ENCODE measurements around the gene TAF5L. TPM values are rescaled to one million over a fixed set of nuclear protein-coding genes. Genes with fewer than 3 reads are reported as not detected.
A peak's percentile ranks its signal among the peaks of the same experiment; 100 is the strongest.

TAF5L gene
- 9.0 TPM for total RNA-seq
- long read RNA-seq, full-length matches to known transcripts, result 3 of 5 reads
- long read RNA-seq, partial matches to known transcripts, result 0 of 5 reads
- long read RNA-seq, other reads (novel, unspliced or antisense), result 2 of 5 reads

GRCh38 chr1:229625915-229626831 lies at the start of gene TAF5L, which contains the start of gene URB2:
Gene TAF5L, minus strand, starts transcription at chr1:229626122. Its CDS starts 11,640 bp downstream, at chr1:229614482.
Gene URB2, plus strand, starts transcription at chr1:229626247. Its CDS starts 1,387 bp downstream, at chr1:229627634.
- intact Hi-C loops (cut with DNase I), result no loop called here
- DNase-seq (peak; percentile 91), ATAC-seq (ENCODE audit: poor library complexity) (peak; percentile 99)

- ATAC-seq (ENCODE audit: poor library complexity) (no peak), DNase-seq (no peak)
- intact Hi-C loops (cut with DNase I), result no loop called here
Measured at GRCh38 chr1:229675396-229675795, 49.5 kb upstream of the TAF5L start.

GRCh38 chr1:229674042-229674441 lies 48.1 kb upstream of the TAF5L start:
- no peak for DNase-seq
- ATAC-seq (ENCODE audit: poor library complexity), result no peak
- intact Hi-C loops (cut with DNase I), result no loop called here

- DNase-seq, result no peak
- intact Hi-C loops (cut with DNase I), result loop anchor here (2.0 kb wide), 1 partner anchor 15 kb away; no protein-coding TSS in a partner anchor
- ATAC-seq (ENCODE audit: poor library complexity), result no peak
Measured at GRCh38 chr1:229672246-229672645, 46.3 kb upstream of the TAF5L start.

GRCh38 chr1:229671310-229671709 lies 45.4 kb upstream of the TAF5L start:
- intact Hi-C loops (cut with DNase I), result no loop called here
- ATAC-seq (ENCODE audit: poor library complexity) (no peak), DNase-seq (no peak)

GRCh38 chr1:229669333-229669732 lies 43.4 kb upstream of the TAF5L start:
- ATAC-seq (ENCODE audit: poor library complexity) (no peak), DNase-seq (no peak)
- intact Hi-C loops (cut with DNase I), result no loop called here

- DNase-seq (no peak), ATAC-seq (ENCODE audit: poor library complexity) (no peak)
- intact Hi-C loops (cut with DNase I), result no loop called here
Measured at GRCh38 chr1:229666585-229666984, 40.7 kb upstream of the TAF5L start.

GRCh38 chr1:229665912-229666558 lies 40.1 kb upstream of the TAF5L start:
- intact Hi-C loops (cut with DNase I), result no loop called here
- no peak for ATAC-seq (ENCODE audit: poor library complexity)

GRCh38 chr1:229664133-229664689 lies 38.3 kb upstream of the TAF5L start:
- no peak for ATAC-seq (ENCODE audit: poor library complexity)
- intact Hi-C loops (cut with DNase I), result loop anchor here (5.0 kb wide), 1 partner anchor 503 kb away; no protein-coding TSS in a partner anchor
- DNase-seq, result peak; percentile 60

More at GRCh38 chr1:229665912-229666558, 40.1 kb upstream of the TAF5L start:
- DNase-seq, result no peak

- DNase-seq (no peak), ATAC-seq (ENCODE audit: poor library complexity) (no peak)
- intact Hi-C loops (cut with DNase I), result loop anchor here (2.0 to 5.0 kb wide), 2 partner anchors 505 to 649 kb away; no protein-coding TSS in a partner anchor
Measured at GRCh38 chr1:229661897-229662296, 36.0 kb upstream of the TAF5L start.

GRCh38 chr1:229661022-229661877 lies 35.3 kb upstream of the TAF5L start:
- ATAC-seq (ENCODE audit: poor library complexity), result peak; percentile 97

GRCh38 chr1:229657993-229658755 lies 32.3 kb upstream of the TAF5L start:
- no peak for ATAC-seq (ENCODE audit: poor library complexity)
- no peak for DNase-seq
- intact Hi-C loops (cut with DNase I), result no loop called here

More at GRCh38 chr1:229661022-229661877, 35.3 kb upstream of the TAF5L start:
- peak; percentile 89 for DNase-seq
- intact Hi-C loops (cut with DNase I), result loop anchor here (2.0 to 5.0 kb wide), 2 partner anchors 506 to 650 kb away; no protein-coding TSS in a partner anchor

- no peak for DNase-seq
- intact Hi-C loops (cut with DNase I), result no loop called here
- ATAC-seq (ENCODE audit: poor library complexity), result no peak
Measured at GRCh38 chr1:229655781-229656180, 29.9 kb upstream of the TAF5L start.

GRCh38 chr1:229653420-229653819 lies 27.5 kb upstream of the TAF5L start:
- intact Hi-C loops (cut with DNase I), result no loop called here
- ATAC-seq (ENCODE audit: poor library complexity) (no peak), DNase-seq (no peak)

- intact Hi-C loops (cut with DNase I), result no loop called here
- ATAC-seq (ENCODE audit: poor library complexity), result no peak
- DNase-seq, result no peak
Measured at GRCh38 chr1:229651546-229651945, 25.6 kb upstream of the TAF5L start.

GRCh38 chr1:229650045-229650444 lies 24.1 kb upstream of the TAF5L start:
- intact Hi-C loops (cut with DNase I), result no loop called here
- no peak for ATAC-seq (ENCODE audit: poor library complexity)
- DNase-seq, result no peak

GRCh38 chr1:229648406-229648805 lies 22.5 kb upstream of the TAF5L start:
- intact Hi-C loops (cut with DNase I), result no loop called here
- DNase-seq (no peak), ATAC-seq (ENCODE audit: poor library complexity) (no peak)
